ENCODE data around the gene GDI1.
"Not testable (repeated sequence)": the region's sequence is repeated elsewhere in the genome, so short reads cannot be mapped to it uniquely, and the experiment has no call there.

Gene GDI1

GRCh38 chrX:154436983-154437752, at the start of gene GDI1:
Gene GDI1, plus strand, starts transcription at chrX:154437154. Its CDS starts 101 bp downstream, at chrX:154437255.
- DNase-seq: peak; percentile 50

- DNase-seq: not testable (repeated sequence)
Measured at GRCh38 chrX:154388094-154388493, 48.9 kb upstream of the GDI1 start.

- DNase-seq: not testable (repeated sequence)
Measured at GRCh38 chrX:154388649-154389048, 48.3 kb upstream of the GDI1 start.

- not testable (repeated sequence) for DNase-seq
Measured at GRCh38 chrX:154389812-154390747, 46.9 kb upstream of the GDI1 start.

GRCh38 chrX:154396363-154396762, 40.6 kb upstream of the GDI1 start:
- not testable (repeated sequence) for DNase-seq

GRCh38 chrX:154396973-154397887, 39.7 kb upstream of the GDI1 start:
- peak; percentile 51 for DNase-seq

GRCh38 chrX:154397888-154398667, 38.9 kb upstream of the GDI1 start, which contains the start of gene RPL10:
Gene RPL10, plus strand, starts transcription at chrX:154398377. Its CDS starts 143 bp downstream, at chrX:154398520.
- peak; percentile 85 for DNase-seq

GRCh38 chrX:154398668-154399526, 38.1 kb upstream of the GDI1 start:
- DNase-seq: peak; percentile 81

GRCh38 chrX:154399527-154400368, 37.2 kb upstream of the GDI1 start:
- DNase-seq: no peak

GRCh38 chrX:154400369-154400817, 36.6 kb upstream of the GDI1 start:
- DNase-seq: not testable (repeated sequence)

- DNase-seq: no peak
Measured at GRCh38 chrX:154401045-154401799, 35.7 kb upstream of the GDI1 start.

GRCh38 chrX:154401918-154402621, 34.9 kb upstream of the GDI1 start:
- no peak for DNase-seq

- DNase-seq: no peak
Measured at GRCh38 chrX:154402622-154403127, 34.3 kb upstream of the GDI1 start.

- no peak for DNase-seq
Measured at GRCh38 chrX:154403192-154403591, 33.8 kb upstream of the GDI1 start.

- no peak for DNase-seq
Measured at GRCh38 chrX:154403858-154404257, 33.1 kb upstream of the GDI1 start.

GRCh38 chrX:154404625-154405192, 32.2 kb upstream of the GDI1 start:
- no peak for DNase-seq

GRCh38 chrX:154408659-154409221, 28.2 kb upstream of the GDI1 start:
- no peak for DNase-seq
